Kidney epithelial cell (primary cell): ENCODE results near the gene DOCK4. TPM values are rescaled to one million over a fixed set of nuclear protein-coding genes. Genes with fewer than 3 reads are reported as not detected.

Experiments used
- DNase-seq: peaks from one replicate; pipeline ENCODE4 v3.0.0-alpha.2; 2010; ENCODE audit warnings: low read depth
- H3K27me3 ChIP-seq: 2 replicates; pipeline ENCODE4 v1.6.0; 2011; ENCODE audit warnings: low read length; ENCODE audit not compliant: control insufficient read depth, insufficient read depth
- H3K36me3 ChIP-seq: 2 replicates; pipeline ENCODE4 v1.5.1; 2011; ENCODE audit warnings: low read length; ENCODE audit not compliant: control insufficient read depth, insufficient read depth
- H3K4me3 ChIP-seq: 2 replicates; pipeline ENCODE4 v1.5.1; 2011; ENCODE audit warnings: low read depth, mild to moderate bottlenecking, control low read depth, low read length
- total RNA-seq: library from RNA; depleted of rRNA; stranded (reverse); fragments of >200 nt; gene quantifications from 2 replicates; pipeline ENCODE4 v1.2.3, GENCODE V29; 2015
- TF ChIP-seq, protein P1 (sequence below): IDR thresholded peaks from 2 replicates; pipeline ENCODE4 v1.5.1; 2011; ENCODE audit warnings: mild to moderate bottlenecking, moderate library complexity, low read length, control low read depth, inconsistent platforms; ENCODE audit not compliant: insufficient read depth, poor library complexity, severe bottlenecking

DOCK4 gene
- total RNA-seq, 1 donor from 2014 or later: 16.8 TPM

- no peaks in the 10 kb centered on the region for H3K36me3 ChIP-seq
- TF ChIP-seq, protein P1, sequence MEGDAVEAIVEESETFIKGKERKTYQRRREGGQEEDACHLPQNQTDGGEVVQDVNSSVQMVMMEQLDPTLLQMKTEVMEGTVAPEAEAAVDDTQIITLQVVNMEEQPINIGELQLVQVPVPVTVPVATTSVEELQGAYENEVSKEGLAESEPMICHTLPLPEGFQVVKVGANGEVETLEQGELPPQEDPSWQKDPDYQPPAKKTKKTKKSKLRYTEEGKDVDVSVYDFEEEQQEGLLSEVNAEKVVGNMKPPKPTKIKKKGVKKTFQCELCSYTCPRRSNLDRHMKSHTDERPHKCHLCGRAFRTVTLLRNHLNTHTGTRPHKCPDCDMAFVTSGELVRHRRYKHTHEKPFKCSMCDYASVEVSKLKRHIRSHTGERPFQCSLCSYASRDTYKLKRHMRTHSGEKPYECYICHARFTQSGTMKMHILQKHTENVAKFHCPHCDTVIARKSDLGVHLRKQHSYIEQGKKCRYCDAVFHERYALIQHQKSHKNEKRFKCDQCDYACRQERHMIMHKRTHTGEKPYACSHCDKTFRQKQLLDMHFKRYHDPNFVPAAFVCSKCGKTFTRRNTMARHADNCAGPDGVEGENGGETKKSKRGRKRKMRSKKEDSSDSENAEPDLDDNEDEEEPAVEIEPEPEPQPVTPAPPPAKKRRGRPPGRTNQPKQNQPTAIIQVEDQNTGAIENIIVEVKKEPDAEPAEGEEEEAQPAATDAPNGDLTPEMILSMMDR: no peak
- H3K27me3 ChIP-seq: no peaks in the 10 kb centered on the region
- DNase-seq: no peak
- H3K4me3 ChIP-seq: no peak overlapping the region
Observed at GRCh38 chr7:111987115-111987826, 218.9 kb downstream of the DOCK4 start.

DNA sequence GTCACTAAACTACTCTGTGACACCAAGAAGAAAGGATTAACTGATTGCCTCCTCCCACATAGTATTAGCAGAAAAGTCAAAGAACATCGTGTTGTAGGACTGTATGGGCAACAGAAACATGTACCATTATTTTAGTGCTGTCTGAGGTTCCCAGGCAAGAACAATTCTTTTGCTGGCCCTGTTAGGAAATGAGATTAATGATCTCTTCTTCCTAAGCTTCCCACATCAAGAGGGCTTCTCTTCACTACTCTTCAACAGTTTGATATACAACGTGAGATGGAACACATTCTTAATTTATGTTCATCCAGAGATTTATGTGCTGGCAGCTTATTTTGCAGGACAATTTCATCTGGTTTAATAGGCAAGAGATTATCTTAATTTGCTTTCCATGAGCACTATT is 219.6 kb downstream of the DOCK4 start:
- Histone ChIP-seq H3K36me3 (no peaks in the 10 kb centered on the region), H3K27me3 (no peaks in the 10 kb centered on the region), H3K4me3 (no peak overlapping the region)
- no peak for DNase-seq
- TF ChIP-seq, protein P1: no peak

DNA sequence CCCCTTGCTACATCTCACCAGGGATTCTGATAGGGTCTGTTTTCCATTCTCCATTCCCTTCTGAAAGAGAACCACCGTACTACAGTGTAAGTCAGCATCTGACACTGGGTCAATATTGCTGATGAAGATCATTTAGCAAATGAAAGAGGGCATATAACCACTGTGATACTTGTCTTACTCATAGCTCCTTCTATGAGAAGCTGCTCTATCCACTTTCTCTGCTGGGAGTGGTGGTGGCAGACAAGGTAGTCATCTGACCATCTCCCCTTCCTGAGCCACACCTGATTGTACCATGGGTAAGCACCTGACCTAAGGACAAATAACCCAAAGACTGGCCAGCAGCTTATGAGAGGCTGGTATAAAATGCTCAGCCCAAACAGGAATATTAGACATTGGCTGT is 220.4 kb downstream of the DOCK4 start:
- DNase-seq: no peak
- no peak overlapping the region for H3K4me3 ChIP-seq
- TF ChIP-seq, protein P1: no peak

GRCh38 chr7:111982804-111983203 is 223.4 kb downstream of the DOCK4 start:
- DNase-seq: no peak
- no peaks in the 10 kb centered on the region for H3K36me3 ChIP-seq
- TF ChIP-seq, protein P1: no peak
- no peak overlapping the region for H3K4me3 ChIP-seq
- H3K27me3 ChIP-seq: no peaks in the 10 kb centered on the region

More for the DNA sequence above, 220.4 kb downstream of the DOCK4 start:
- H3K36me3 ChIP-seq: no peaks in the 10 kb centered on the region
- no peaks in the 10 kb centered on the region for H3K27me3 ChIP-seq

DNA sequence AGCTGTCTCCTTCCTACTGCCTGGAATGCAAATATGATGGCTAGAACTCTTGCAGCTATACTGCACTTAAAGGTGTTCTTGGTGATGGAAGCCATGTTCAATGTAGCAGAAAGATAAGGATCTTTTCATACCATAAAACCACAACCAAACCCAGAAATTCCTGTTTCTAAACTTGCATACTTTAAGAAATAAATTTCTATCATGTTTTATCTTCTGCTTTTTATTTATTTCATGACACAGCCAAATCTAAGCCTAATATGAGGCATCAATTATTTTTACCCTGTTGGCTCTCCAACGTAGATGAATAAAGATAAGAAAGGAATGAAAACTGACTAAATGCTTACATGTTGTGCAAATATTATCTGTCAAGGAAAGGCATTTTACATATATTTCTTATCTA is 224.1 kb downstream of the DOCK4 start:
- TF ChIP-seq, protein P1: no peak
- no peak for DNase-seq
- Histone ChIP-seq H3K36me3 (no peaks in the 10 kb centered on the region), H3K4me3 (no peak overlapping the region), H3K27me3 (no peaks in the 10 kb centered on the region)

DNA sequence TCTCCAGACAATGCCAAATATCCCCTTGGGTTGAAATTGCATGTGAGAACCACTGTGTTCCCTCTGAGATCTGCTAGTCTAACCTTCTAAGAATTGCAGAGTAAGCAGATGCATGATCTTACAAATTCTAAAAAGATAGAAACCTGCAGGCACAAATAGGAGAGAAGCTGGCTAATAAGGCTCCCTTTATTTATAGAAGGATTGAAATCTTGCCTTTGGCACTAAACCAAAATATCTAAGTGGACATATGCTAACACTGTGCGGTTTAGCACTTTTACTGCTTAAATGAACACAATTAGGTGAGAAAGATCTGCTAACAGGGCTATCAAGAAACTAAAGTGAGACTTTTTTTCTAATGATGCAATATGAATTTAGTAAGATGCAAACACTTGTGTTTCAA is 225.5 kb downstream of the DOCK4 start:
- Histone ChIP-seq H3K36me3 (no peaks in the 10 kb centered on the region), H3K27me3 (no peaks in the 10 kb centered on the region), H3K4me3 (no peak overlapping the region)
- TF ChIP-seq, protein P1: no peak
- no peak for DNase-seq
